PFSK-1 (cell line): ENCODE results near the gene MYOZ3.

Experiments
- FOXP2 ChIP-seq: optimal IDR thresholded peaks from 2 replicates; pipeline ENCODE3; 2011; ENCODE audit warnings: borderline replicate concordance, control low read depth, inconsistent platforms; ENCODE audit not compliant: insufficient read depth; ENCODE audit errors: extremely low read length, extremely low read depth
- POLR2AphosphoS5 ChIP-seq: IDR thresholded peaks from 2 replicates; pipeline ENCODE4 v1.6.1; 2012; ENCODE audit warnings: low read depth, mild to moderate bottlenecking, control low read depth, low read length, moderate library complexity
- SIN3A ChIP-seq: IDR thresholded peaks from 2 replicates; pipeline ENCODE4 v1.6.1; 2012; ENCODE audit warnings: mild to moderate bottlenecking, low read length, moderate library complexity, borderline replicate concordance; ENCODE audit not compliant: insufficient read depth
- TAF1 ChIP-seq: IDR thresholded peaks from 2 replicates; pipeline ENCODE4 v1.6.1; 2012; ENCODE audit warnings: low read length, control low read depth, borderline replicate concordance; ENCODE audit not compliant: insufficient read depth
- TF ChIP-seq, protein P1 (sequence below), 2 experiments: IDR thresholded peaks; 2 replicates each; pipeline versions ENCODE4 v1.6.1 to v1.8.0; 2011 to 2012; ENCODE audit warnings: low read depth in 2 of 2, low read length in 2 of 2, control low read depth in 1 of 2, inconsistent platforms in 1 of 2, mild to moderate bottlenecking in 1 of 2, moderate library complexity in 1 of 2; ENCODE audit not compliant: insufficient read depth in 1 of 2

MYOZ3 gene

DNA sequence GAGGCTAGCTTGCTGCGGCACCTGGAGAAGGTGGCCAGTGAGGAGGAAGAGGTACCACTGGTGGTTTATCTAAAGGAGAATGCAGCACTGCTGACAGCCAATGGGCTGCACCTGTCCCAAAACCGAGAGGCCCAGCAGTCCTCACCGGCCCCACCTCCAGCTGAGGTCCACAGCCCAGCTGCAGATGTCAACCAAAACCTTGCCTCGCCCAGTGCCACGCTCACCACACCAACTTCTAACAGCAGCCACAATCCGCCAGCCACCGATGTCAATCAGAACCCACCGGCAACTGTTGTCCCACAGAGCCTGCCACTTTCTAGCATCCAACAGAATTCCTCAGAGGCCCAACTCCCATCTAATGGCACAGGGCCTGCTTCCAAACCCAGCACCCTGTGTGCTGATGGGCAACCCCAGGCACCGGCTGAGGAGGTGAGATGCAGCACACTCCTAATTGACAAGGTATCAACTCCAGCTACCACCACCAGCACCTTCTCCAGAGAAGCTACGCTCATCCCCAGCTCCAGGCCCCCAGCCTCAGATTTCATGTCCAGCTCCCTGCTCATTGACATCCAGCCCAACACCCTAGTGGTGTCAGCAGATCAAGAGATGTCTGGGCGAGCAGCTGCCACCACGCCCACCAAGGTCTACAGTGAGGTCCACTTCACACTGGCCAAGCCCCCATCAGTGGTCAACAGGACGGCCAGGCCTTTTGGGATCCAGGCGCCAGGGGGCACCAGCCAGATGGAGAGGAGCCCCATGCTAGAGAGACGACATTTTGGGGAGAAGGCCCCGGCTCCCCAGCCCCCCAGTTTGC lies 12.6 kb upstream of the MYOZ3 start:
- TF ChIP-seq FOXP2 (no peak), SIN3A (no peak), POLR2AphosphoS5 (no peak), TAF1 (no peak)
- TF ChIP-seq, protein P1, sequence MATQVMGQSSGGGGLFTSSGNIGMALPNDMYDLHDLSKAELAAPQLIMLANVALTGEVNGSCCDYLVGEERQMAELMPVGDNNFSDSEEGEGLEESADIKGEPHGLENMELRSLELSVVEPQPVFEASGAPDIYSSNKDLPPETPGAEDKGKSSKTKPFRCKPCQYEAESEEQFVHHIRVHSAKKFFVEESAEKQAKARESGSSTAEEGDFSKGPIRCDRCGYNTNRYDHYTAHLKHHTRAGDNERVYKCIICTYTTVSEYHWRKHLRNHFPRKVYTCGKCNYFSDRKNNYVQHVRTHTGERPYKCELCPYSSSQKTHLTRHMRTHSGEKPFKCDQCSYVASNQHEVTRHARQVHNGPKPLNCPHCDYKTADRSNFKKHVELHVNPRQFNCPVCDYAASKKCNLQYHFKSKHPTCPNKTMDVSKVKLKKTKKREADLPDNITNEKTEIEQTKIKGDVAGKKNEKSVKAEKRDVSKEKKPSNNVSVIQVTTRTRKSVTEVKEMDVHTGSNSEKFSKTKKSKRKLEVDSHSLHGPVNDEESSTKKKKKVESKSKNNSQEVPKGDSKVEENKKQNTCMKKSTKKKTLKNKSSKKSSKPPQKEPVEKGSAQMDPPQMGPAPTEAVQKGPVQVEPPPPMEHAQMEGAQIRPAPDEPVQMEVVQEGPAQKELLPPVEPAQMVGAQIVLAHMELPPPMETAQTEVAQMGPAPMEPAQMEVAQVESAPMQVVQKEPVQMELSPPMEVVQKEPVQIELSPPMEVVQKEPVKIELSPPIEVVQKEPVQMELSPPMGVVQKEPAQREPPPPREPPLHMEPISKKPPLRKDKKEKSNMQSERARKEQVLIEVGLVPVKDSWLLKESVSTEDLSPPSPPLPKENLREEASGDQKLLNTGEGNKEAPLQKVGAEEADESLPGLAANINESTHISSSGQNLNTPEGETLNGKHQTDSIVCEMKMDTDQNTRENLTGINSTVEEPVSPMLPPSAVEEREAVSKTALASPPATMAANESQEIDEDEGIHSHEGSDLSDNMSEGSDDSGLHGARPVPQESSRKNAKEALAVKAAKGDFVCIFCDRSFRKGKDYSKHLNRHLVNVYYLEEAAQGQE (IDR thresholded peaks at IDR 0.05; ENCODE audit: insufficient read depth in 1 of 2, low read depth in 2 of 2, low read length in 2 of 2): no peak

DNA sequence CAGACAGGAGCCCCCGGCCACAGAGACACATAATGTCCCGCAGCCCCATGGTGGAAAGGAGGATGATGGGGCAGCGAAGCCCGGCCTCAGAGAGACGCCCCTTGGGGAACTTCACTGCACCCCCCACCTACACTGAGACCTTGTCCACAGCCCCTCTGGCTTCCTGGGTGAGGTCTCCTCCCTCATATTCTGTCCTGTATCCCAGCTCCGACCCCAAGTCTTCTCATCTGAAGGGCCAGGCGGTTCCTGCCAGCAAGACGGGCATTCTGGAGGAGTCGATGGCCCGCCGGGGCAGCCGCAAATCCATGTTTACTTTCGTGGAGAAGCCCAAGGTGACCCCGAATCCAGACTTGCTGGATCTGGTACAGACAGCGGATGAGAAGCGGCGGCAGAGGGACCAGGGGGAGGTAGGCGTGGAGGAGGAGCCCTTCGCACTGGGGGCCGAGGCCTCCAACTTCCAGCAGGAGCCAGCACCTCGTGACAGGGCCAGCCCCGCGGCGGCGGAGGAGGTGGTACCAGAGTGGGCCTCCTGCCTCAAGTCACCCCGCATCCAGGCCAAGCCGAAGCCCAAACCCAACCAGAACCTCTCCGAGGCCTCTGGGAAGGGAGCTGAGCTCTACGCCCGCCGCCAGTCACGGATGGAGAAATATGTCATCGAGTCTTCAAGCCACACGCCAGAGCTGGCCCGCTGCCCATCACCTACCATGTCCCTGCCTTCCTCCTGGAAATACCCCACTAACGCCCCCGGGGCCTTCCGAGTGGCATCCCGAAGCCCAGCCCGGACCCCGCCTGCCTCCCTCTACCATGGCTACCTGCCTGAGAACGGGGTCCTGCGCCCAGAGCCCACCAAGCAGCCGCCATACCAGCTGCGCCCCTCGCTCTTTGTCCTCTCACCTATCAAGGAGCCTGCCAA lies 11.7 kb upstream of the MYOZ3 start:
- no peak for TF ChIP-seq TAF1
- TF ChIP-seq FOXP2: no peak
- TF ChIP-seq POLR2AphosphoS5: no peak
- no peak for TF ChIP-seq SIN3A
- TF ChIP-seq, protein P1 (IDR thresholded peaks at IDR 0.05; ENCODE audit: insufficient read depth in 1 of 2, low read depth in 2 of 2, low read length in 2 of 2): no peak

DNA sequence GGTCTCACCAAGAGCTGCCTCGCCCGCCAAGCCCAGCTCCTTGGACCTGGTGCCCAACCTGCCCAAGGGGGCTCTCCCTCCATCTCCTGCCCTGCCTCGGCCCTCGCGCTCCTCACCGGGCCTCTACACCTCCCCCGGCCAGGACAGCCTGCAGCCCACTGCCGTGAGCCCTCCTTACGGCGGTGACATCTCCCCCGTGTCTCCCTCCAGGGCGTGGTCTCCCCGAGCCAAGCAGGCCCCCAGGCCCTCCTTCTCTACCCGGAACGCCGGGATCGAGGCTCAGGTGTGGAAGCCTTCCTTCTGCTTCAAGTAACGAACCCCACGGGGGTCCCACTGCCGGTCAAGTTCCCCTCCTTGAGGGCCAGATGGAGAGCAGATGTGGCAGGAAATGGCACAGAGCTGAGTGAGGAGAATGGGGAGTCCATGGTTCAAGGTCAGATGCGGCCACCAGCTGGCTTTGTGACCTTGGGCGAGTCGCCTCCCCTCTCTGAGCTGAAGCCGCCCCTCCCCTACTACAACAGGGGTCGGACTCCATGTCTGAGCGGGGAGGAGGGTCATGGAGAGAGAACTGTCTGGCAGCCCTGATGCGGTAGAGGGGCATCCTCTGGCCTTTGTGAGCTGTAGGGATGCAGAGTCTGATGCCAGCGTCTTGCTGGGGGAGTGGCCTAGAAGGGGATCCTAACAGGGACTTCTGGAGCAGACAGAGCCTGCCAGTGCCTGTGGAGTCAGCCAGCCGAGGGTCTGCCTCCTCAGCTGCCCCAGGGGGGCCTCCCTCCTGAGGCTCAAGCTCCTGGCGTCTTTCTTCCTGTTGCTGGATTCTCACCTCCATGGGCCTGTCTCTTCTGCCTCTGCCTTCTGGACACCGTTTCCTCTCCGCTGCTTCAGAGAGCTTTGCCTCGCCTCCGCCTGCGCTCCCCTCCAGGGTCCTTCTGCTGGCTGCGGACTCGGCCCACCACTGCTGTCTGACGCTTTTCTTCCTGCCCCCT lies 10.7 kb upstream of the MYOZ3 start:
- TF ChIP-seq FOXP2: no peak

DNA sequence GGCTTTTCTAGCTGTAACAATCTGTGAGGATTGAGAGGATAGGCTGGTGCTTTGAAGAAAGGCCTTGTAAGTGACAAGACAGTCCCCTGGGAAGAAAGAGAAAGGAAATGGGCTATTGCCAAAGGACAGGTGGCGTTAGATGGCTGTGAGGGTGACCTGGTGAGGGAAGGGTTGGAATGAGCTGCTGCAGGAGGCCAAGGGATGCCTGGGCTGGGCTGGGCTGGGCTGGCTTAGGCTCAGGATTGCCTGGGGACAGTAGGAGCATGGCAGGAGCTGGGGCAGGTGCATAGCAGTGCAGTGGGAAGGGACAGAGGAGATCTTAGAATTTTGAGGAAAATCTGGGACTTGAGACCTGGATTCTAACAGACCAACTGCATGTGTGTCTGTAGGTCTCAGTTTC lies 9.7 kb upstream of the MYOZ3 start:
- TF ChIP-seq POLR2AphosphoS5: no peak
- TF ChIP-seq SIN3A: no peak
- TF ChIP-seq FOXP2: no peak
- TF ChIP-seq, protein P1 (IDR thresholded peaks at IDR 0.05; ENCODE audit: insufficient read depth in 1 of 2, low read depth in 2 of 2, low read length in 2 of 2): no peak
- no peak for TF ChIP-seq TAF1

DNA sequence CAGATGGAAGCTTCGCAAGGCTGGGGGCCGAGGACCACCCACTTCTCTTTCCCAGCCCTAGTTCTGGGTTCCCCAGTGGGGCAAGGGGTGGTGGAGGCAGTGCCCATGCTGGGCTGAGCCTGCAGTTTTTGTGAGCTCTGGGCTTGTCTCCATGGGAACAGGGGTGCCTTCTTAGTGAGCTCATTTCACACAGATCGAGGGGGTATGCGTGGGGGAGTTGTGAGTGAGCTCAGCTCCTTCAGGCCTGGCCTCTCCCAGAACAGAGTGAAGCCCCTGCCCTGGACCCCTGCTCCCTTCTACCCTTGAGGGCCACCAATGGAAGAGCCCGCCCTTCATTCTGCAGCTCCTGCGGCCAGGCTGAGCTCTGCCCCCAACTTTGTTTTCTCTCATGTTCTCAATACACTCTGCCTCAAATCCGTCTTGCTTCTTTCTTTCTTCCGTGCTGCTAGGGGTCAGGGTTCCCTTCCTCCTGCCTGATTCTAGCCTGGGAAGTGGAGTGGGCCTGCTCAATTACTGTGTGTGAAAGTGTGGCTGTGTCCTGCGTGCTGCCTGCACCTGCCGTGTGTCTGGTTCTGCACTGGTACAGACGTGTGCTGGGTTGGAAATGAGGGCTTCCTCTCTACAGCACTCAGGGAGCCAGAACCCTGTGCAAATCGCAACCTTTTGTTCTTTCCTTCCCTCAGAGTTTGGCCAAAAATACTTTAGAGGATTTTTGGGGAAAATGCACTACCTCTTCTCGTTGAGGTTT lies 9.0 kb upstream of the MYOZ3 start:
- TF ChIP-seq FOXP2: no peak
- no peak for TF ChIP-seq SIN3A
- TF ChIP-seq TAF1: no peak
- TF ChIP-seq POLR2AphosphoS5: no peak
- TF ChIP-seq, protein P1 (IDR thresholded peaks at IDR 0.05; ENCODE audit: insufficient read depth in 1 of 2, low read depth in 2 of 2, low read length in 2 of 2): no peak
